HG02973 (cell line): Measurements from ENCODE around the gene CEL.

Source experiments
- ATAC-seq: cut with Tn5 transposase; IDR thresholded peaks from one replicate; pipeline ENCODE4 v1.9.1; 2021; ENCODE audit warnings: moderate library complexity; ENCODE audit not compliant: unreplicated experiment

The CEL gene

GRCh38 chr9:133113949-133114885, 52.4 kb downstream of the CEL start:
- ATAC-seq: no peak

GRCh38 chr9:133114886-133115603, 53.3 kb downstream of the CEL start:
- no peak for ATAC-seq

GRCh38 chr9:133115604-133116345, 54.0 kb downstream of the CEL start:
- peak; percentile 66 for ATAC-seq

- ATAC-seq: no peak
These were observed 54.8 kb downstream of the CEL start for GRCh38 chr9:133116346-133117231.

- ATAC-seq: no peak
These were observed 55.7 kb downstream of the CEL start for GRCh38 chr9:133117271-133118178.

GRCh38 chr9:133118179-133118520, 56.4 kb downstream of the CEL start:
- no peak for ATAC-seq

GRCh38 chr9:133118568-133118967, 56.8 kb downstream of the CEL start:
- ATAC-seq: no peak

GRCh38 chr9:133119103-133119845, 57.5 kb downstream of the CEL start:
- no peak for ATAC-seq

GRCh38 chr9:133119846-133120500, 58.2 kb downstream of the CEL start:
- ATAC-seq: no peak

GRCh38 chr9:133120501-133121197, 58.9 kb downstream of the CEL start:
- no peak for ATAC-seq
